HG03439 (cell line): ENCODE results near the gene PTPRD.
"Not testable (repeated sequence)": the region's sequence is repeated elsewhere in the genome, so short reads cannot be mapped to it uniquely, and the experiment has no call there.

ENCODE experiments used
- ATAC-seq: cut with Tn5 transposase; IDR thresholded peaks from one replicate; pipeline ENCODE4 v1.9.1; 2021; ENCODE audit warnings: mild to moderate bottlenecking, moderate library complexity; ENCODE audit not compliant: unreplicated experiment

The PTPRD gene

DNA sequence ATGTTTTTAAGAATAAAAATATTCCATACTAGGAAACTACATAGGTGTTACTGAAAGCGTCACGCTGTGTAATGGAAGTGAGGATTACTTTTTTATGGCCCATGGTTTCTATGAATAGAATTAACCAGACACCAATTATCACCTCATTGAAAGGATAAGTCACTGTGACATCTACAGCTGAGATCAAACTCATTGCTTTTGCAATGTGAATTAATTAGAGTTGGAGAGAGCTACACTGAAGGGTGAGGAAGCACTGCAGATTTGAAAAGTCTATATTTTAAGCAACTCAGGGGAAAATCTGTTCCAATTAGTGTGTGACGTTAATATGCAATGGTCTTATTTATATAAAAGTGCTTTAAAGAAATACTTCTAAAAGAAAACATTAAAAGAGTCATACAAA, 1513.2 kb downstream of the PTPRD start:
- ATAC-seq: no peak

GRCh38 chr9:9097254-9097653, 1515.5 kb downstream of the PTPRD start:
- ATAC-seq: not testable (repeated sequence)

- ATAC-seq: no peak
Measured at GRCh38 chr9:9091387-9091786, 1521.4 kb downstream of the PTPRD start.

GRCh38 chr9:9079473-9079872, 1533.3 kb downstream of the PTPRD start:
- ATAC-seq: no peak

- ATAC-seq: no peak
Measured at GRCh38 chr9:9078301-9078700, 1534.5 kb downstream of the PTPRD start.

DNA sequence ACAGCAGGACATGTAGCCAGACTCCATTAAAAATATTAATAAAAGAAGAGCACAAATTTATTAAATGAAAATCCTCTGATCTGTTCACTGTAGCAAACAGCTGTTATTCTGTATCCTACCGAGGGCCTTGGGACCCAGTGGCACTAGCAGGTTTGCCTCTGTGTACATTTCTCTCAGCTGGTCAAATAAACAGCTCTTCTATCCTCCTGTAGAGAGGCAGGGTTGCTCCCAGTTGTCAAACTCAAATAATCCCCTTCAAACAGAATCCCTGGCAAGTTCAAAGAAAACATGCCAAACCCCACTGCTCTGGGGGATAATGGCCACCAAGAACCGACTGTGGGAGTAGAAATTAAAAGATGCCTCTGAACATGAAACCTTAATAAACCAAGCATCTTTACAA, 1551.2 kb downstream of the PTPRD start:
- ATAC-seq: no peak

- ATAC-seq: no peak
Measured at GRCh38 chr9:9054354-9054992, 1558.3 kb downstream of the PTPRD start.

DNA sequence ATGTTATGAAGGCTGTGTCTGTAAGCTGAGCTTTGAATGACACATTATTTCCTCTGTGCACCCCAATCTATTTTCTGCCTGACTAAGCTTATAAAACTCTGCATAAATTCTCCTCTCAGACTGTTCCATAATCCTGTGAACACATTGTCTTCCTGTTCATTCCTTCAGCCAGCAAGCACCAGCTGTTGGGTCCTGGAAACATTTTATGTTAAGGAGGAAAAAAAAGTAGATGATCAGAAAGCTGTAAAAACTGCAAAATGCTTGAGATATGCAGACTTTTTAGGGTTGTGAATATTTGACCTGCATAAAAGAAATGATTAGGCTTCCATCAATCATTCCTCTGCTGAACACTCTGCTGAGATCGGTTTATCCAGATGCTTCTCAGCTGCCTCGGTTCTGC, 1567.2 kb downstream of the PTPRD start:
- no peak for ATAC-seq

GRCh38 chr9:9045072-9045471, 1567.7 kb downstream of the PTPRD start:
- ATAC-seq: no peak

GRCh38 chr9:9043788-9044187, 1569.0 kb downstream of the PTPRD start:
- ATAC-seq: not testable (repeated sequence)

DNA sequence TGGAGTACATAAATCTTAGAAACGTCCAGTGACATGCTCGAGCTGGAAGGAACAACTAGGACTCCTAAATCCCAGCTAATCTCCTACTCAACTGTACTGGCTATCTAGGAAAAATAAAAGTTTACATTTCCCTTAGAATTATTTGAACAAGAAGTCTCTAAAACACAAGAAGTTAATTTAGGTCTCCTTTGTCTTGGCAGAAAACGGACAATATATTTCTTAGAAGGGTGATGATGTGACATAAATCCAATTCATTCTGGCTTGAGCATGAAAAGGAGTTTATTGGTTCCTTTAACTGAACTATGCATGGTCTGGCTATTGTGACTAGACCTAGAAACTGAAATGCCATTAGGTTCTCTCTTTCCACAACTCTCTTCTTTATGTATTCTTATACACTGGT, 1571.0 kb downstream of the PTPRD start:
- no peak for ATAC-seq

DNA sequence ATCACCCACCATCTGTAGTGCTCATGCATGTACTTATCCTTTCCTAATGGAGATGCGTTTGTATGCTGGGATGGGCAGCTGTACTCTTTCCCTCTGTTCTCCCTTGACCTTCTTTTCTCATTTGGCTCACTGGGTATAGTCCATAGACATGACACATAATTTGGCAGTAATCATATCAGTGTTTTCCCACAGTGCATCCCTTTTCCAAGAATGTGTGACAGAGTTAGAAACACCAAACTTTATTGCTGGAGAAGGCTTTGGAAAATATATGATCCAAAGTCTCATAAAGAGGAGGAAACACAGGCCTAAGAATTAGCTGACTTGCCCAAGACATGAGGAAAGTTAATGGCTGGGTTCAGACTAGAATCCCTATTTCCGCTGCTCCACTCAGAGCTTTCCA, 1579.8 kb downstream of the PTPRD start:
- ATAC-seq: no peak

GRCh38 chr9:9016597-9016996, 1596.2 kb downstream of the PTPRD start:
- ATAC-seq: no peak

DNA sequence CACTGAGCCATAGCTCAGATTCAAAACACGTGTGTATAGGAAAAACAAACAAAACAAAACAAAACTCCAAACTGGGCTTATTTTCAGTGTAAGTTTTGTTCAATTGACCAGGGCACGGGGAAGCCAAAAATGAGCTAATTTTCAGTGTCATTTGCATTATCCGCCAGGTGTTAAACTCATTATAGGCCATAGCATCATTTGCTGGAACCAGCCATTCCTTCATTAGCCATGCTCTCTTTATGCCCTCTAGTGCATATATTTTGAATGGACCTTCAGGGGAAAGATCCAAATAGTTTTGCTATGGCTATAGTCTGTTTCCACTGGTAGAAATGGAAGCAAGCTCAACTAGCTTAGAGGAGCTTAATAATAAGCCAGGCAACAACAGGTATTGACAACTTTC, 1608.0 kb downstream of the PTPRD start:
- ATAC-seq: no peak

GRCh38 chr9:9002826-9003583, 1609.8 kb downstream of the PTPRD start:
- ATAC-seq: no peak

DNA sequence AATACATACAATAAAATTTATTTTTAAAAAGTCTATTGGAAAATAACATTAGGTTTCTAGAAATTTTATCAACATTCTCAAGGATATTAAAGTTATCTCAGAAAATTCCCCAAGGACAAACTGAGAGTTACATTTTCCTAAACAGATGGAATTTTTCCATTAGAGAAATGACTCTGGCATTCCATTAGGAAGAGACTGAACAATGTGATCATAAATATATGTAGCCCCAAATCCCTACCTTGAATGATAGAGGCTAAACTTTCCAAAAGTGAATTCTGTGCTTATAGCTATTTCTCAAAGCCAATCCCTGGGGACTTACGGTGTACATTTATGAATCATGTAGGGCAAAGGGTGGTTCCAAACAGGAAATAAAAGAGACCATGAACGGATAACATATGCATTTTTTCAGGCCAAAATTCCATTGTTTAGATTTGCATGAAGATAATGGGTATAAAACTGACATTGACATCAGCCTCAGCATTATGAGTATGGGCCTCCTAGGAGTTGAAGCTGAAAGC, 1632.2 kb downstream of the PTPRD start:
- no peak for ATAC-seq

GRCh38 chr9:8978334-8978733, 1634.5 kb downstream of the PTPRD start:
- ATAC-seq: no peak

- ATAC-seq: not testable (repeated sequence)
Measured at GRCh38 chr9:8968350-8968749, 1644.5 kb downstream of the PTPRD start.

DNA sequence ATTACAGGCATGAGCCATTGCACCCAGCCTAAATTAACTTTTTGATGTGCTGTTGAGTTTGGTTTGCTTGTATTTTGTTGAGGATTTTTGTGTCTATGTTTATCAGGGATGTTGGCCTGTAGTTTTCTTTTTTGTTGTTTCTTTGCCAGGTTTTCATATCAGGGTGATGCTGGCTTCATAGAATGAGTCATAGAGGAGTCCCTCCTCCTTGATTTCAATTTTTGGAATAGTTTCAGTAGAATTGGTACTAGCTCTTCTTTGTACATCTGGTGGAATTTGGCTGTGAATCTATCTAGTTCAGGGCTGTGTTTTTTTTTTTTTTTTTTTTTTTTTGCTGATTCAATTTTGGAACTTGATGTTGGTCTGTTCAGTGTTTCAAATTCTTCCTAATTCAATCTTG, 1648.9 kb downstream of the PTPRD start:
- ATAC-seq: no peak

DNA sequence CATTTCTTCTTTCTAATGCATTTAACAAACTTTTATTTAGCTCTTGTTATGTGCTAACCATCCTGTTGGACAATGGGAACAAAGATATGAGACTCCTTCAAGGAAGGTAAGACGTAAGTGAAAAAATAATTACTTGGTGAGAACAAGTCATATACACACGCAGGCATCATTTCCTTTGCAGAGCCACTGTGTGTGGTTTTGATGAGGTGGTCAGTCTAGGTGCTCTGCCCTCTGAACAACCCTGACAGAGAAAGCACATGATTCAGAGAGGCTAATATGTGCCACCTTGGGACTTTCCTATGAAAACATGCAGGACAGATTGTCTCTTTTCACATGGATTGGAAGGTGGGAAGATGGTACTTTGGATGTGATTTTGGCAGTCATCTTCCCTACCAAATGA, 1650.7 kb downstream of the PTPRD start:
- ATAC-seq: no peak

- ATAC-seq: no peak
Measured at GRCh38 chr9:8961186-8961851, 1651.5 kb downstream of the PTPRD start.

GRCh38 chr9:8960254-8960653, 1652.5 kb downstream of the PTPRD start:
- no peak for ATAC-seq
